Neuronal stem cell (in vitro differentiated cells): ENCODE data around the gene COLEC12.

Experiments
- DNase-seq: peaks from one replicate; pipeline ENCODE4 v3.0.0-alpha.2; 2013; ENCODE audit warnings: low spot score
- H2AFZ ChIP-seq: one replicate; pipeline ENCODE4 v1.6.1; 2013; ENCODE audit warnings: mild to moderate bottlenecking, low read length, inconsistent platforms
- H2AK5ac ChIP-seq: 2 replicates; pipeline ENCODE4 v1.6.1; 2013; ENCODE audit warnings: low read depth, mild to moderate bottlenecking, inconsistent platforms, low read length, moderate library complexity, mixed read lengths
- H2BK120ac ChIP-seq: 2 replicates; pipeline ENCODE4 v1.6.1; 2013; ENCODE audit warnings: low read depth, mild to moderate bottlenecking, inconsistent platforms, low read length, moderate library complexity, mixed read lengths
- H2BK12ac ChIP-seq: one replicate; pipeline ENCODE4 v1.6.1; 2013; ENCODE audit warnings: low read length, inconsistent platforms
- H2BK15ac ChIP-seq: 2 replicates; pipeline ENCODE4 v1.6.1; 2013; ENCODE audit warnings: mild to moderate bottlenecking, low read length, inconsistent platforms, mixed read lengths
- H2BK5ac ChIP-seq: one replicate; pipeline ENCODE4 v1.6.1; 2013; ENCODE audit warnings: inconsistent platforms, mild to moderate bottlenecking, low read length, moderate library complexity
- H3K14ac ChIP-seq: one replicate; pipeline ENCODE4 v1.6.1; 2013; ENCODE audit warnings: low read length, inconsistent platforms
- H3K18ac ChIP-seq: 2 replicates; pipeline ENCODE4 v1.6.1; 2013; ENCODE audit warnings: low read length, inconsistent platforms
- H3K23ac ChIP-seq: 2 replicates; pipeline ENCODE4 v1.6.1; 2013; ENCODE audit warnings: low read depth, mild to moderate bottlenecking, mixed read lengths, low read length, inconsistent platforms; ENCODE audit not compliant: poor library complexity
- H3K27ac ChIP-seq: replicated peaks from 3 replicates; pipeline ENCODE4 v1.5.1; 2013; ENCODE audit warnings: low read length, inconsistent platforms
- H3K27me3 ChIP-seq, 3 experiments: 2 replicates each; pipeline ENCODE4 v1.6.1; 2013; ENCODE audit warnings: low read length in 3 of 3, mild to moderate bottlenecking in 2 of 3, inconsistent platforms in 1 of 3, low read depth in 1 of 3, mixed read lengths in 1 of 3, moderate library complexity in 1 of 3; ENCODE audit not compliant: control insufficient read depth in 3 of 3, insufficient read depth in 3 of 3
- H3K36me3 ChIP-seq, 2 donors: replicated peaks in 1 of 2; 2 replicates each; pipeline ENCODE4 v1.6.1; 2013; ENCODE audit warnings: low read length in 2 of 2; ENCODE audit not compliant: control insufficient read depth in 2 of 2, insufficient read depth in 2 of 2
- H3K4ac ChIP-seq: 2 replicates; pipeline ENCODE4 v1.6.1; 2013; ENCODE audit warnings: inconsistent platforms, mild to moderate bottlenecking, low read length, moderate library complexity
- H3K4me1 ChIP-seq, 2 donors: 1 replicate in 1 of 2; 2 replicates in 1 of 2; pipeline ENCODE4 v1.6.1; 2013; ENCODE audit warnings: low read length in 2 of 2, low read depth in 1 of 2; ENCODE audit not compliant: control insufficient read depth in 2 of 2, insufficient read depth in 1 of 2
- H3K4me2 ChIP-seq: one replicate; pipeline ENCODE4 v1.6.1; 2013; ENCODE audit warnings: mild to moderate bottlenecking, low read length, inconsistent platforms; ENCODE audit not compliant: insufficient read depth, poor library complexity, severe bottlenecking
- H3K4me3 ChIP-seq, 2 donors: 2 replicates each; pipeline ENCODE4 v1.5.1; 2013; ENCODE audit warnings: low read length in 2 of 2, mild to moderate bottlenecking in 2 of 2, inconsistent platforms in 1 of 2, moderate library complexity in 1 of 2
- H3K79me1 ChIP-seq: one replicate; pipeline ENCODE4 v1.6.1; 2013; ENCODE audit warnings: low read depth, mild to moderate bottlenecking, inconsistent platforms, low read length, moderate library complexity
- H3K9ac ChIP-seq: one replicate; pipeline ENCODE4 v1.6.1; 2013; ENCODE audit warnings: mild to moderate bottlenecking, low read depth, low read length, inconsistent platforms; ENCODE audit not compliant: poor library complexity
- H3K9me3 ChIP-seq, 2 donors: replicated peaks in 1 of 2; 2 replicates each; pipeline versions ENCODE3 to v1.6.1; 2013; ENCODE audit warnings: low read length in 2 of 2, mild to moderate bottlenecking in 2 of 2, inconsistent platforms in 1 of 2, low read depth in 1 of 2, mixed read lengths in 1 of 2, moderate library complexity in 1 of 2; ENCODE audit not compliant: control insufficient read depth in 2 of 2, insufficient read depth in 1 of 2
- H4K8ac ChIP-seq: one replicate; pipeline ENCODE4 v1.6.1; 2013; ENCODE audit warnings: low read depth, mild to moderate bottlenecking, inconsistent platforms, low read length, moderate library complexity
- H4K91ac ChIP-seq: one replicate; pipeline ENCODE4 v1.6.1; 2013; ENCODE audit warnings: low read length, low read depth, mild to moderate bottlenecking, inconsistent platforms; ENCODE audit not compliant: poor library complexity
- WGBS, 2 donors: extraction: QIAGEN DNeasy Blood & Tissue Kit; methylation state at CpG; one replicate each; pipeline ENCODE4 v1.1.7; 2013; ENCODE audit warnings: missing lambda C conversion rate in 2 of 2, mixed read lengths in 1 of 2; ENCODE audit not compliant: insufficient read length in 2 of 2, insufficient replicate concordance in 1 of 2; ENCODE audit errors: extremely low coverage in 2 of 2; 5-methylcytosine and 5-hydroxymethylcytosine counted together

COLEC12 gene

GRCh38 chr18:456361-457139 lies 44.0 kb downstream of the COLEC12 start:
- H3K14ac ChIP-seq: no peak overlapping the region
- H3K18ac ChIP-seq: no peak overlapping the region
- no peak overlapping the region for H3K4me2 ChIP-seq
- H3K4me1 ChIP-seq: no peaks in the 10 kb centered on the region
- H3K4ac ChIP-seq: no peak overlapping the region
- DNase-seq: no peak
- no peak overlapping the region for H2BK5ac ChIP-seq
- no peak overlapping the region for H2BK120ac ChIP-seq
- H2BK15ac ChIP-seq: no peak overlapping the region
- H3K36me3 ChIP-seq: no peaks in the 10 kb centered on the region
- H3K27ac ChIP-seq: no peak overlapping the region
- no peak overlapping the region for H4K8ac ChIP-seq
- H2BK12ac ChIP-seq: no peak overlapping the region
- no CpG with 5 or more reads among the region's 22 CpGs for WGBS, 2 donors
- H3K9me3 ChIP-seq: no peaks in the 10 kb centered on the region
- H3K79me1 ChIP-seq: no peaks in the 10 kb centered on the region
- H2AK5ac ChIP-seq: no peak overlapping the region
- no peak overlapping the region for H4K91ac ChIP-seq
- H3K9ac ChIP-seq: no peak overlapping the region
- H3K23ac ChIP-seq: no peak overlapping the region
- peak overlapping the region; percentile 35 for H2AFZ ChIP-seq
- H3K27me3 ChIP-seq: no peaks in the 10 kb centered on the region
- H3K4me3 ChIP-seq: no peak overlapping the region

- H2BK5ac ChIP-seq: no peak overlapping the region
- no peak overlapping the region for H3K23ac ChIP-seq
- no peak overlapping the region for H2AK5ac ChIP-seq
- no peaks in the 10 kb centered on the region for H3K36me3 ChIP-seq
- H2BK15ac ChIP-seq: no peak overlapping the region
- H4K8ac ChIP-seq: no peak overlapping the region
- no peak overlapping the region for H2BK120ac ChIP-seq
- no peak overlapping the region for H4K91ac ChIP-seq
- no peak overlapping the region for H2AFZ ChIP-seq
- H3K27ac ChIP-seq: no peak overlapping the region
- no peak overlapping the region for H3K4me2 ChIP-seq
- DNase-seq: no peak
- H3K27me3 ChIP-seq: no peaks in the 10 kb centered on the region
- H3K9ac ChIP-seq: no peak overlapping the region
- no peaks in the 10 kb centered on the region for H3K9me3 ChIP-seq
- H3K79me1 ChIP-seq: no peaks in the 10 kb centered on the region
- H3K18ac ChIP-seq: no peak overlapping the region
- no peak overlapping the region for H3K4me3 ChIP-seq
- no CpG with 5 or more reads among the region's 4 CpGs for WGBS, 2 donors
- peaks cover 0 to 1% of the 10 kb centered on the region in 2 donors for H3K4me1 ChIP-seq
- no peak overlapping the region for H3K14ac ChIP-seq
- H2BK12ac ChIP-seq: no peak overlapping the region
- no peak overlapping the region for H3K4ac ChIP-seq
These were observed 47.1 kb downstream of the COLEC12 start for GRCh38 chr18:453400-453799.

- H2BK5ac ChIP-seq: no peak overlapping the region
- no peak overlapping the region for H3K18ac ChIP-seq
- H3K4me3 ChIP-seq: no peak overlapping the region
- no peak overlapping the region for H2BK120ac ChIP-seq
- no peak overlapping the region for H2BK12ac ChIP-seq
- H4K91ac ChIP-seq: no peak overlapping the region
- peaks cover 0 to 1% of the 10 kb centered on the region in 2 donors for H3K4me1 ChIP-seq
- no CpG with 5 or more reads among the region's 1 CpG for whole genome bisulfite sequencing, 2 donors
- no peak overlapping the region for H3K4me2 ChIP-seq
- H2AFZ ChIP-seq: no peak overlapping the region
- DNase-seq: no peak
- no peaks in the 10 kb centered on the region for H3K36me3 ChIP-seq
- no peaks in the 10 kb centered on the region for H3K9me3 ChIP-seq
- H3K27ac ChIP-seq: no peak overlapping the region
- H2BK15ac ChIP-seq: no peak overlapping the region
- H3K4ac ChIP-seq: no peak overlapping the region
- H3K23ac ChIP-seq: no peak overlapping the region
- no peak overlapping the region for H3K14ac ChIP-seq
- no peak overlapping the region for H3K9ac ChIP-seq
- no peaks in the 10 kb centered on the region for H3K79me1 ChIP-seq
- H4K8ac ChIP-seq: no peak overlapping the region
- H2AK5ac ChIP-seq: no peak overlapping the region
- H3K27me3 ChIP-seq: no peaks in the 10 kb centered on the region
These were observed 47.7 kb downstream of the COLEC12 start for GRCh38 chr18:452816-453215.

- Histone ChIP-seq H3K27ac (no peak overlapping the region), H3K4ac (no peak overlapping the region)
- no CpG with 5 or more reads among the region's 8 CpGs for WGBS, 2 donors
These were observed 51.1 kb downstream of the COLEC12 start for GRCh38 chr18:449374-449773.

More at GRCh38 chr18:449374-449773, 51.1 kb downstream of the COLEC12 start:
- H2BK5ac ChIP-seq: no peak overlapping the region
- H2BK12ac ChIP-seq: no peak overlapping the region
- no peak overlapping the region for H2AK5ac ChIP-seq
- H3K4me1 ChIP-seq: peaks cover 0 to 1% of the 10 kb centered on the region in 2 donors
- H3K4me3 ChIP-seq: no peak overlapping the region
- H3K14ac ChIP-seq: no peak overlapping the region
- H2AFZ ChIP-seq: peak overlapping the region; percentile 43
- H2BK120ac ChIP-seq: no peak overlapping the region
- no peak overlapping the region for H4K8ac ChIP-seq
- H3K27me3 ChIP-seq: no peaks in the 10 kb centered on the region
- no peaks in the 10 kb centered on the region for H3K9me3 ChIP-seq
- H3K36me3 ChIP-seq: no peaks in the 10 kb centered on the region
- H4K91ac ChIP-seq: no peak overlapping the region
- H2BK15ac ChIP-seq: no peak overlapping the region
- no peaks in the 10 kb centered on the region for H3K79me1 ChIP-seq
- H3K9ac ChIP-seq: no peak overlapping the region
- no peak overlapping the region for H3K18ac ChIP-seq
- no peak overlapping the region for H3K23ac ChIP-seq
- no peak for DNase-seq
- no peak overlapping the region for H3K4me2 ChIP-seq
